GM10266 (cell line): Measurements from ENCODE around the gene PRKN.

ENCODE experiments used
- DNase-seq: peaks from one replicate; pipeline ENCODE4 v3.0.0; 2012; ENCODE audit errors: extremely low spot score
- CTCF ChIP-seq: IDR thresholded peaks from 2 replicates; pipeline ENCODE4 v1.5.1; 2012; ENCODE audit warnings: mild to moderate bottlenecking, low read depth; ENCODE audit not compliant: control insufficient read depth, insufficient read depth; ENCODE audit errors: missing control alignments

Gene PRKN

GRCh38 chr6:162290846-162291465, 436.6 kb downstream of the PRKN start:
- DNase-seq, result no peak
- no peak for TF ChIP-seq CTCF

- DNase-seq, result no peak
- no peak for TF ChIP-seq CTCF
These were observed 437.6 kb downstream of the PRKN start for GRCh38 chr6:162289972-162290371.

- TF ChIP-seq CTCF, result no peak
- DNase-seq, result no peak
These were observed 453.6 kb downstream of the PRKN start for GRCh38 chr6:162273986-162274385.

- no peak for DNase-seq
- no peak for TF ChIP-seq CTCF
These were observed 455.6 kb downstream of the PRKN start for GRCh38 chr6:162271922-162272321.

- no peak for DNase-seq
These were observed 456.6 kb downstream of the PRKN start for GRCh38 chr6:162270966-162271365.

GRCh38 chr6:162267641-162268040, 459.9 kb downstream of the PRKN start:
- TF ChIP-seq CTCF, result no peak
- DNase-seq, result no peak

More at GRCh38 chr6:162270966-162271365, 456.6 kb downstream of the PRKN start:
- TF ChIP-seq CTCF, result no peak

GRCh38 chr6:162267126-162267525, 460.4 kb downstream of the PRKN start:
- no peak for TF ChIP-seq CTCF
- DNase-seq, result no peak
